ENCODE measurements around the gene MAD1L1.

- TF ChIP-seq CTCF (conservative IDR thresholded peaks at IDR 0.05; ENCODE audit: low read depth, low read length) = no peak
- no peak for TF ChIP-seq EZH2 (IDR thresholded peaks at IDR 0.05; ENCODE audit: borderline replicate concordance, low read depth, low read length, poor library complexity, severe bottlenecking)
Measured at GRCh38 chr7:1846331-1847065, 386.2 kb downstream of the MAD1L1 start.
